GM23248 (cell line): ENCODE data around the gene DIDO1.

Experiments used
- EZH2 ChIP-seq: fragments of 200-600 bp; sonication (generic); IDR thresholded peaks from 2 replicates; pipeline ENCODE4 v1.6.1; 2018; ENCODE audit warnings: antibody characterized with exemption, mild to moderate bottlenecking; ENCODE audit not compliant: insufficient read depth, poor library complexity, severe bottlenecking
- EZH2phosphoT487 ChIP-seq: fragments of 200-600 bp; sonication (generic); IDR thresholded peaks from 2 replicates; pipeline ENCODE4 v1.6.1; 2018; ENCODE audit warnings: antibody characterized with exemption, moderate library complexity, mild to moderate bottlenecking, low read depth; ENCODE audit not compliant: insufficient read depth

- no peak for TF ChIP-seq EZH2
- TF ChIP-seq EZH2phosphoT487: no peak
These were observed 45.2 kb downstream of the DIDO1 start for GRCh38 chr20:62880935-62881661.
